GM18867 (cell line): ENCODE data around the gene RHOG.
"Not testable (repeated sequence)": the region's sequence is repeated elsewhere in the genome, so short reads cannot be mapped to it uniquely, and the experiment has no call there.

Experiments used
- ATAC-seq: cut with Tn5 transposase; IDR thresholded peaks from one replicate; pipeline ENCODE4 v1.9.1; 2021; ENCODE audit warnings: mild to moderate bottlenecking, moderate library complexity; ENCODE audit not compliant: unreplicated experiment

The RHOG gene

GRCh38 chr11:3810951-3811350 lies 29.8 kb downstream of the RHOG start:
- no peak for ATAC-seq

DNA sequence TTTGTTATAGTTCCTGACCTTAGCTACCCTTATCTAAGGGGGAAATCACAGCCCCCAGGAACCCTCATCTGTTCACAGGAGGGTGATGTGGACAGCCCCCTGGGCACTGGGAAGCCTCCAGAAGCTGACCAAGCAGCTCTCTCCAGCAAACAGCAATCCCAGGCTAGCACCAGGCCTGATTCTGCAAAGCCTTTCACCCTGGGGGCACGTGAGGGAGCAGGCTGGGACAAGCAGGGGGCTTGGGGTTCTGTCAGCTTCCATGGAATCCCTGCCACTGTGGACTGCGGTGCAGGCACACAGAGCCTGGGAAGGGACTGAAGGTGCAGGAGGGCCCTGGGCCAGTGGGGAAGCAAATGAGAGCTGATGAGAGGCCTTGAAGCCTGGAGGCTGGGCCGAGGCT lies 30.3 kb downstream of the RHOG start:
- ATAC-seq = no peak

DNA sequence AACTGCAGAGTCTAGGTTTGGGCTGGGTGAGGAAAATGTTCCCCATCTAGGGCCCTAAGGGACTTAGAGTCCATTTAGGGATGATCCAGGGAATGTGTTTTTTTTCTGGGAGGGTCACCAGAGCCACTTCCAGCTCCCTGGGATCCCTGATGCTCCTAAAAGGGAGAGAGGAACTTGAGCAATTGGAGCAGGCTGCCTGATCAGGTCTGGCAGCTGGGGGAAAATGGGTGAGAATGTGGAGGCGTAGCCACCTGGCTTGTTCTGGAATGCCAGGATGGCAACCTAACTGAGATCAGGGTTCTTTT lies 31.2 kb downstream of the RHOG start:
- ATAC-seq = no peak

DNA sequence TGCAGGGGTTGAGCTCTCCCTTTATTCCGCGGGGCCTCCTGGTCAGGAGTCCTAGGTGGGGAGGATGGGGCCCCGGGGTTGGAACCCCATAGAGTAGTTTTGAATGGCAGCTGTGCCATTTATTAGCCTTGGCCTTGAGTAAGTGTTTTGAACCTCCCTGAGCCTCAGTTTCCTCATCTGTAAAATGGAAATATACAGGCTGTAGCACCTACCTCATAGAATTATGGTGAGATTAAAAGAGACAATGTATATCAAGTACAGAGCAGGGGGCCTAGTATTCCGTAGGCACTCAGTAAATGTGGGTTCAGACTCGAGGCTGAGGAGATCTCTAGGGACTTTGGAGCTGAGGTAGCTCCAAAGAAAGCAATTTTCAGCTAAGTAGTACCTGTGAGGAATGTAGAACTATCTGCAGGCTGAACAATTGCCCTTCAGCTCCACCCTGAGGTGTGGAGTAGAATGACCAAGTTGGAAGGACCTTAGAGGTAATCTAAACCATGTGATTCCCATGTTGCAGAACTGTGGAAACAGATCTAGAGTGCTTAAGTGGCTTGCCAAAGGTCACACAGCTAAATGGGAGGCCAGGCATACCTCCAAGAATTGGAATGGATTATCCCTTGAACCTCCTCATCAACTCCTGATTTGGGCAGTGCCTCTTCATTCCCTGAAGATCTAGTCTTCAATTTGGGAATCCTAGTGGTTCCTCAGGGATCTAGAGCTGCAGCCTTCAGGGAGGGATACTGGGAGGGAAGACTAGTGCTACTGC lies 31.7 kb downstream of the RHOG start:
- peak; percentile 80 for ATAC-seq

- ATAC-seq = peak; percentile 69
Measured at GRCh38 chr11:3807909-3808860, 32.6 kb downstream of the RHOG start, which contains the start of gene PGAP2. Gene PGAP2 (plus strand): TSS chr11:3808560. CDS start chr11:3811260, 2,700 bp downstream.

GRCh38 chr11:3803726-3804495 lies 36.8 kb downstream of the RHOG start:
- no peak for ATAC-seq

DNA sequence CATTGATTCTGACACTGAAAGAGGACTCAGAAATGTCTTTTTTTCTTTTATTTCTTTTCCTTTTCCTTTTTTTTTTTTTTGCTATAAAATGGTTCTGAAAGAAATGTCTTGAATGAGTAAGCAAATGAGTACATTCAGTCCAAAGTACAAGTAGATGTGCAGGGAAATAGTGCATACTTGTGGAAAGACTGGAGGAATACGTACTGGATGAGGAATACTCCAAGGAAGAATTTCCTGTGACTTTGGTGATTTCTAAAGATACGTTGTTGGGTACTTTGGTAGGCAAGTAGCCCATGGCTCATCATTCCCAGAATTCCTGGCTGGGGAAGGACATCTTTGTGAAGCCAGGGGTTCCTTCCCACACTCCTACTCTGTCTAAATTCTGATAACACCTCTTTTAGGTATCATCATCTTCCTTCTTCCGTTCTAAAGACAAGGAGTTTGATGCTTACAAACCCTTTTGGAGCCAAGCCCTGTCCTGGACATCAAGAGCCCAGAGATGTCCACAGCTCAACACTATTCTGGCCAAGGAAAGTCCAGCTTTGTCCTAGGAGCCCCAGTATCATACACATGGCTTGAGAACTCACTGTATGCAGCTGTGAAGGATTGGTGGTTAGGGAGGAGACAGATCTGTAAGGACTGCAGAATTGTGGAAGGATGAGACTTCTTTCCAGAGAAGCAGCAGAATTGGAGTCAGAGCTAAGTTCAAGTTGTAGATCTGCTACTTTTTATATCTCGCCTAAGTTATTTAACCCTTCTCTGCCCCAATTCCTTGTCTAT lies 38.6 kb downstream of the RHOG start:
- no peak for ATAC-seq

- no peak for ATAC-seq
Measured at GRCh38 chr11:3799873-3800272, 40.9 kb downstream of the RHOG start.

DNA sequence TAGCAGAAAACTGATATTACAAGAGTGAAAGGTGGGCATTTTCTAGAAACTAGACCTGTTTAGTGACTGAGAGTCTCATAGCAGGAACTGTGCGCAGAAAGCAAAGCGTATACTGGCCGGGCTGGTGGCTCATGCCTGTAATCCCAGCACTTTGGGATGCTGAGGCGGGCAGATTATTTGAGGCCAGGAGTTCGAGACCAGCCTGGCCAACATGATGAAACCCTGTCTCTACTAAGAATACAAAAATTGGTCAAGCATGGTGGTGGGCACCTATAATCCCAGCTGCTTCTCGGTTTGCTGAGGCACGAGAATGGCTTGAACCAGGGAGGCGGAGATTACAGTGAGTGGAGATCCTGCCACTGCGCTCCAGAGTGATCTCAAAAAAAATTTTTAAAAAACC lies 41.6 kb downstream of the RHOG start:
- ATAC-seq = no peak

DNA sequence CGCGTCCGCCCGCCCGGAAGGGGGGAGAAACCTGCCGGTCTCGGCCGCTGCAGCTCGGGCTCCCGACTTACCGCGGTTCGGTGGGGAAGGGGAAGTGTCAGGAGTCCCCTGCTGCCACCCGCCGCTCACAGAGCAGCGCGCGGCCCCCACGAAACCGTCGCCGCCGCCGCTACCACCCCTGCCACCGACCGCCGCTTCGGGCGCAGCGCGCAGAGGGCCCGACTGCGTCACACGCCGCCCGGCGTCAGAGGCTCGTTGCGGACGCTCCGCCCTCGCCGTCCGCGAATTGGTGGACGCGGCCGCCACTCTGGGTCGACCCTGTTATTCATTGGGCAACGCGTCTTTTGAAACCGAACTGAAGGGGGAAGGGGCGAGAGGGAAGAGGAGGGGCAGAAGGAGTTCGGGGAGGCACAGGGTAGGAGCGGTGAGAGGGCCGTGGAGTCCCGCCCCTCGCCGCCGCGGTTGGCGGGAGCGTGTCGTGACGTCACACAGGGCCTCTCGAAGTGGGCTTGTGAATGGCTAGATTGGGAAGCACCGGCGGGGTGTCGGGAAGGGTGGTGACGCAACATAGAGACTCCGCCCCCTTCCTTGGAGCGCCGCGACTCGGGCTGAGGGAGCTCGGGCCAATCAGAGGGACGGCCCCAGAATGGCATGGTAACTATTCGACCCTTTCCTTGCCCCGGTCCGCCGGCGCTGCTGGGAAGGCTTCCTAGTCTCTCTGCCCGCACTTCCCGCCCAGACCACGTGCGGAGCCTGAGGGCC lies 43.2 kb downstream of the RHOG start, which contains the start of gene NUP98:
Gene NUP98, minus strand, starts transcription at position 226 of the 762 bp plus-strand sequence. CDS start 15,437 bp downstream, outside the sequence.
- ATAC-seq = peak; percentile 88

DNA sequence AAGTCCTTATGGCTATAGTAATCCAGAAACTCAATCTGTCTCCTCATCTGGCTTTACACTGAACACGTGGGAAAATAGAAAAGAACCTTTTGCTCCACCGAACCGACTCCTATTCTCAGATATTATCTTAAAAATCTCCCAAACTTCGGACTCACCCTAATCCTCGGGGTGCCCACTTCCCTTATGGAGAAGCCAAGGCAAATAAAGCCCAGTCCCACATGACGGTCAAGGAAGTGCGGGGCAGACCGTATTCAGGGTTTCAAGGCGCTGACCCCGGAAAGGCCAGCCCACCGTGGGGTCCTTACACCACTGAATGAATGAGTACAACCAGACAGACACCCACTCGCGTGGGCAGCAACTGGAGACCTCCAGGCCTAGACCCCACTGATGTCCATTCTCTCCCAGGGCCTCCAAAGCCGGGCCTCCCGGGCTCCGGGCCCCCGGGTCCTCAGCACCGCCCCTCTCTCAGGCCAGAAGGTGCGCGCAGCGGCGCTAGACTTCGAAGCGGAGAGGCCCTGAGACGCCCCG lies 43.9 kb downstream of the RHOG start:
- peak; percentile 36 for ATAC-seq

GRCh38 chr11:3796346-3796745 lies 44.4 kb downstream of the RHOG start:
- ATAC-seq = no peak

- ATAC-seq = no peak
Measured at GRCh38 chr11:3796002-3796311, 44.8 kb downstream of the RHOG start.

GRCh38 chr11:3795131-3796001 lies 45.4 kb downstream of the RHOG start:
- no peak for ATAC-seq

DNA sequence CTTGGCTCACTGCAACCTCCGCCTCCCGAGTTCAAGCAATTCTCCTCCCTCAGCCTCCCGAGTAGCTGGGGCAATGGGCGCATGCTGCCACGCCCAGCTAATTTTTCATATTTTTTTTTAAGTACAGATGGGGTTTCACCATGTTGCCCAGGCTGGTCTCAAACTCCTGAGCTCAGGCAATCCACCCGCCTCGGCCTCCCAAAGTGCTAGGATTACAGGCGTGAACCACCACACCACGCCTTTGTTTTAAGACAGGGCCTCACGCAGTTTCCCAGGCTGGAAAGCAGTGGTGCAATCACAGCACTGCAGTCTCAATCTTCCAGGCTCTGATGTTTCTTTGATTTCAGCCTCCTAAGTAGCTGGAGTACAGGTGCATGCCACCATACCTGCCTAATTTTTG lies 46.4 kb downstream of the RHOG start:
- ATAC-seq = not testable (repeated sequence)

DNA sequence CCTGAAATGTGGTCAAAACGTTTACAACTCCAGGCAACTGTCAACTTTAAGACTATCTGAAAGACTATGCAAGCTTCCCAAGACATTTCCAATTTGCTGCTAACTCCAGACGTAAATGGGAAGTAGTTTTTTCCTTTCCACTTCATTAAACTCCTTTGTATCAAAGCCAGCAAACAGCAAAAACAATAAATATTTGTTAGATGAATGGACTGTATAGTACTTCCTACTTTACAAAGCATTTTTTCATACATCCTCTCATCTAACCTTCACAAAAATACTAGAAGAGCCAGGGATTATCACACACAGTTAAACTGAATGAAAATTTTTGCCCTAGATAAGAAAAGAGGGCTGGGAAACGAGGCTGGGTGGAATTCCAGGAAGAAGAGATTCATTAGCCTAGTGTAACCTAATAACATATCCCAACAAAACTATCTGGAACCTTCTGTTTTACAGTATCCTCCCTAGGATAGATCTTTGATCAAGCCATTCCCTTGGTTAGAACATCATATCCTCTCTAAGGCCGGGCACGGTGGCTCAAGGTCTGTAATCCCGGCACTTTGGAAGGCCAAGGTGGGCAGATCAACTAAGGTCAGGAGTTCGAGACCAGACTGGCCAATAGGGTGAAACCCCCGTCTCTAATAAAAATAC lies 53.9 kb downstream of the RHOG start:
- no peak for ATAC-seq

GRCh38 chr11:3783611-3784010 lies 57.1 kb downstream of the RHOG start:
- no peak for ATAC-seq

DNA sequence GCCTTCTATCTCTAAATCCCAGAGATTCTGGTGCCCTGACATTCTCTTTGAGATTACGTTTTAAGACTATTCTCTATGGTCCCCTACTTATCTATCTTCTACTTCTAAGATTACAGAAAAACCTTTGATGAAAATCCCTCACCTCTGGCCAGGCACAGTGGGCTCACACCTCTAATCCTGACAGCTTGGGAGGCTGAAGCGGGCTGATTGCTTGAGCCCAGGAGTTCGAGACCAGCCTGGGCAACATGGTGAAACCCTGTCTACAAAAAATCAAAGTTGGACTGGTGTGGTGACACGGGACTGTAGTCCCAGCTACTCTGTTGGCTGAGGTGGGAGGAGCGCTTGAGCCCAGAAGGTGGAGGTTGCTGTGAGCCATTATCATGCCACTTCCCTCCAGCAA lies 57.8 kb downstream of the RHOG start:
- ATAC-seq = no peak
